GM12872 (cell line): Measurements from ENCODE around the gene MEMO1.

Experiments
- TF ChIP-seq, protein P1 (sequence below): IDR thresholded peaks from 3 replicates; pipeline ENCODE4 v1.5.1; 2011; ENCODE audit warnings: low read depth, mild to moderate bottlenecking, low read length, moderate library complexity; ENCODE audit not compliant: insufficient read depth

MEMO1 gene

DNA sequence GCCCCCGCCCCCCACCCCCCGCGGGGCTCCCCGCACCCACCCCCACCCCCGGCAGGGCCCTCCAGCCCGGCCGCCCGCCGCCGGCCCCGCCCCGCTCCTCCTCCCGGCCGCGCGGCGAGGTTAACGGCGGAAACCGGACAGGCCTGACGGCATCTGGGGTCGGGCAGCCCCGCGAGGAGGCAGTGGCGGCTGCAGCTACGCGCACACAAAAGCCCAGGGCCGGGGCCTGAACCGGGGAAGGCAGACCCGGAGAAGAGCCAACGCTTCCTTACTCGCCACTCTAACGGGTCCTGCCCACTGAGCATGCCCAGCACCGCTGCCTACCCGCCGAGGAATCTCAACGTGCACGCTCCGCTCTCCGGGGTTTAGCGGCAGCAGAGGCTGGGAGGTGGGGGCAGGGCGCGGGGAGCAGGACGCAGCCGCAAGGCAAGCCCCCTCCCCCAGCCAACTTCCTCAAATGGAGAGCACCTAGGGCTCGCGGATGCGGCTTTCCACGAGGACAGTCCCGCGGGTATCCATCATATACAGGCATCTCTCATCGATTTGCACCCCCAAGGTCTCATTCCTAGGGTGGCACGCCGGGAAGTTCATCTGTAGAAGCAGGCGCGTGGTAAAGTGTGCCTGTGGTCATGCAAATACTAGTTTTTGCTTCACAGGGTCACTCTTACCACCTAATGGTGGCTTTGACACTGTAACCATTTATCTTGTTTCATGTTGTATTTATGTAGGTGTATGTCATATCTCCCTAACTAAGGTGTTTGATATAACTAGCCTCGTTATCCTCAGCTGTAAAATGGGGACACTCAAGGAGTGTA is at the start of gene MEMO1:
MEMO1 (minus strand) TSS at position 339 of the 815 bp plus-strand sequence. CDS start 761 bp downstream, outside the sequence.
- TF ChIP-seq, protein P1, sequence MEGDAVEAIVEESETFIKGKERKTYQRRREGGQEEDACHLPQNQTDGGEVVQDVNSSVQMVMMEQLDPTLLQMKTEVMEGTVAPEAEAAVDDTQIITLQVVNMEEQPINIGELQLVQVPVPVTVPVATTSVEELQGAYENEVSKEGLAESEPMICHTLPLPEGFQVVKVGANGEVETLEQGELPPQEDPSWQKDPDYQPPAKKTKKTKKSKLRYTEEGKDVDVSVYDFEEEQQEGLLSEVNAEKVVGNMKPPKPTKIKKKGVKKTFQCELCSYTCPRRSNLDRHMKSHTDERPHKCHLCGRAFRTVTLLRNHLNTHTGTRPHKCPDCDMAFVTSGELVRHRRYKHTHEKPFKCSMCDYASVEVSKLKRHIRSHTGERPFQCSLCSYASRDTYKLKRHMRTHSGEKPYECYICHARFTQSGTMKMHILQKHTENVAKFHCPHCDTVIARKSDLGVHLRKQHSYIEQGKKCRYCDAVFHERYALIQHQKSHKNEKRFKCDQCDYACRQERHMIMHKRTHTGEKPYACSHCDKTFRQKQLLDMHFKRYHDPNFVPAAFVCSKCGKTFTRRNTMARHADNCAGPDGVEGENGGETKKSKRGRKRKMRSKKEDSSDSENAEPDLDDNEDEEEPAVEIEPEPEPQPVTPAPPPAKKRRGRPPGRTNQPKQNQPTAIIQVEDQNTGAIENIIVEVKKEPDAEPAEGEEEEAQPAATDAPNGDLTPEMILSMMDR, result 0 out of 3 replicates have a peak, but pooled peaks have one; percentile 2

- TF ChIP-seq, protein P1, result no peak
Measured at GRCh38 chr2:32060266-32060665, 49.5 kb upstream of the MEMO1 start.

GRCh38 chr2:32058130-32058529 is 47.3 kb upstream of the MEMO1 start:
- TF ChIP-seq, protein P1, result no peak

- TF ChIP-seq, protein P1, result no peak
Measured at GRCh38 chr2:32051836-32052439, 41.1 kb upstream of the MEMO1 start.

DNA sequence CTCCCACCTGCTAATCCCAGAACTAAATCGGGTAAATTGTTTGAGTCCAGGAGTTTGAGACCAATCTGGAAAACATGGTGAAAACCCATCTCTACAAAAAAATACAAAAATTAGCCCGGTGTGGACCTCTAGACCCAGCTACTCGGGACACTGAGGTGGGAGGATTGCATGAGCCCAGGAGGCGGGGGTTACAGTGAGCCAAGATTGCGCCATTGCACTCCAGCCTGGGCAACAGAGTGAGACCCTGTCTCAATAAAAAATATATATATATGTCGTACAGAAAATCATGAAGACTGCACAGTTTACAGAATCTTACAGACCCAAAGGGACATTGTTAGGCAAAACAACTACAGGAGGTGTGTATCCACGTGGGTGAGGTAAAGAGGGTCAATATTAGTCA is 32.8 kb upstream of the MEMO1 start:
- TF ChIP-seq, protein P1, result no peak

- TF ChIP-seq, protein P1, result no peak
Measured at GRCh38 chr2:32039447-32040219, 28.8 kb upstream of the MEMO1 start, which contains the start of gene DPY30. Gene DPY30, minus strand, starts transcription at chr2:32039805. Its CDS starts 349 bp downstream, at chr2:32039456.

DNA sequence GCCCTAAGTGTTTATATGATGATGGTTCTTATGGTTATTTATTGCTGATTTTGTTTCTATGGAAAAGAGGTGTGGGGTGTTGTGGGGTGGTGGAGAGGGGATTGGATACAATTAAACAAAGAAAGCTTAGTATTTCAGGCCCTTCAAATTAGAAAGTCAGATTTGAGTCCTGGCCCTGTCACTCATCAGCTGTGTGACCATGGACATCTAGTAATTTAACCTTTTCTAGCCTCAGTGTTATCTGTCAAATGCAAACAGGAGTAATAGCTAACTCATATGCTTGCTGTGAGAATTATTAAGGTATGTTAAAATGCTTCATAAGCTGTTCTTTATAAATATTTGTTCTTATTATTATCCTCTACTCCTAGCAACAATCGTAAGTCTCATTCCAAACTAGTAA is 2.1 kb upstream of the MEMO1 start:
- TF ChIP-seq, protein P1, result no peak
